Measurements from ENCODE around the gene SLC38A3. TPM values are rescaled to one million over a fixed set of nuclear protein-coding genes. Genes with fewer than 3 reads are reported as not detected.

The SLC38A3 gene
- total and polyA plus RNA-seq, 2 experiments from 2014 or later, result 0.28 to 1.3 TPM

DNA sequence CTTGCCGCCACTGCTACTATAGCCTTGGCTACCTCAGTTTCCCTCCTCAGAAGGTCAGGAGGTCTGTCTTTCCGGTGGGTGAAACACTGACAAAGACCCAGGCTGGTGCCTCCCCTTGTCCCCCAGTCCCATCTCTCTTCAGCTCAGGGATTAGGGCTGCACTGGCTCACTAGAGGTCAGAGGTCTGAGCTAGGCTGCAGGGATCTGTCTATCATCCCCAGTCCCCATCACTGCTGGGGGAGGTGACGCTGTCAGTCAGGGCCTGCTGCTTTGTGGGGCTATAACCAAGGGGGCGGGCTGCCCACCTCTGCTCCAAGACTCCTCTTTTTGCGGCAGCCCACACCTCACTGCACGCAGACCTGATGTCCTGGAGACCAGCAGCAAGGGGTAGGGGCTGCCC, 36.3 kb upstream of the SLC38A3 start:
- ATAC-seq, result no peak
- peaks cover 28% of the 10 kb centered on the region for H3K79me2 ChIP-seq (replicated peaks; ENCODE audit: insufficient read depth)
- DNase-seq (ENCODE audit: low spot score), result no peak
- peaks cover 32% of the 10 kb centered on the region for H3K4me1 ChIP-seq (ENCODE audit: insufficient read depth)
- Mint-ChIP-seq H3K4me1 (peaks cover 53% of the 10 kb centered on the region), H3K4me3 (no peak overlapping the region), H3K9me3 (no peaks in the 10 kb centered on the region), H3K27ac (no peak overlapping the region), H3K27me3 (ENCODE audit: insufficient read depth, low read depth, poor library complexity) (peaks cover 4% of the 10 kb centered on the region), H3K36me3 (ENCODE audit: low read depth) (peaks cover 5% of the 10 kb centered on the region; the same call in 2 of the 3 replicates)
- H3K4me3 ChIP-seq, result no peak overlapping the region
- H3K36me3 ChIP-seq (ENCODE audit: insufficient read depth), result no peaks in the 10 kb centered on the region; the same call in 1 of the 2 replicates
- H3F3A ChIP-seq (replicated peaks; ENCODE audit: low read depth), result no peaks in the 10 kb centered on the region
- TF ChIP-seq ZNF331 (CRISPR knock-in tag; IDR thresholded peaks at IDR 0.05; ENCODE audit: low read depth), result no peak
- TF ChIP-seq, protein P1, sequence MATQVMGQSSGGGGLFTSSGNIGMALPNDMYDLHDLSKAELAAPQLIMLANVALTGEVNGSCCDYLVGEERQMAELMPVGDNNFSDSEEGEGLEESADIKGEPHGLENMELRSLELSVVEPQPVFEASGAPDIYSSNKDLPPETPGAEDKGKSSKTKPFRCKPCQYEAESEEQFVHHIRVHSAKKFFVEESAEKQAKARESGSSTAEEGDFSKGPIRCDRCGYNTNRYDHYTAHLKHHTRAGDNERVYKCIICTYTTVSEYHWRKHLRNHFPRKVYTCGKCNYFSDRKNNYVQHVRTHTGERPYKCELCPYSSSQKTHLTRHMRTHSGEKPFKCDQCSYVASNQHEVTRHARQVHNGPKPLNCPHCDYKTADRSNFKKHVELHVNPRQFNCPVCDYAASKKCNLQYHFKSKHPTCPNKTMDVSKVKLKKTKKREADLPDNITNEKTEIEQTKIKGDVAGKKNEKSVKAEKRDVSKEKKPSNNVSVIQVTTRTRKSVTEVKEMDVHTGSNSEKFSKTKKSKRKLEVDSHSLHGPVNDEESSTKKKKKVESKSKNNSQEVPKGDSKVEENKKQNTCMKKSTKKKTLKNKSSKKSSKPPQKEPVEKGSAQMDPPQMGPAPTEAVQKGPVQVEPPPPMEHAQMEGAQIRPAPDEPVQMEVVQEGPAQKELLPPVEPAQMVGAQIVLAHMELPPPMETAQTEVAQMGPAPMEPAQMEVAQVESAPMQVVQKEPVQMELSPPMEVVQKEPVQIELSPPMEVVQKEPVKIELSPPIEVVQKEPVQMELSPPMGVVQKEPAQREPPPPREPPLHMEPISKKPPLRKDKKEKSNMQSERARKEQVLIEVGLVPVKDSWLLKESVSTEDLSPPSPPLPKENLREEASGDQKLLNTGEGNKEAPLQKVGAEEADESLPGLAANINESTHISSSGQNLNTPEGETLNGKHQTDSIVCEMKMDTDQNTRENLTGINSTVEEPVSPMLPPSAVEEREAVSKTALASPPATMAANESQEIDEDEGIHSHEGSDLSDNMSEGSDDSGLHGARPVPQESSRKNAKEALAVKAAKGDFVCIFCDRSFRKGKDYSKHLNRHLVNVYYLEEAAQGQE (IDR thresholded peaks at IDR 0.05; ENCODE audit: unreplicated experiment), result no peak
- TF ChIP-seq EZH2phosphoT487 (IDR thresholded peaks at IDR 0.05; ENCODE audit: unreplicated experiment), result no peak
- TF ChIP-seq CREB1 (CRISPR knock-in tag; IDR thresholded peaks at IDR 0.05; ENCODE audit: low read depth), result no peak
- no peak for TF ChIP-seq NANOG (IDR thresholded peaks at IDR 0.05; ENCODE audit: borderline replicate concordance)
- no peak for TF ChIP-seq ETS1 (IDR thresholded peaks at IDR 0.05)
- TF ChIP-seq POLR2AphosphoS5 (IDR thresholded peaks at IDR 0.05; ENCODE audit: low read depth), result no peak
- TF ChIP-seq, protein P2, sequence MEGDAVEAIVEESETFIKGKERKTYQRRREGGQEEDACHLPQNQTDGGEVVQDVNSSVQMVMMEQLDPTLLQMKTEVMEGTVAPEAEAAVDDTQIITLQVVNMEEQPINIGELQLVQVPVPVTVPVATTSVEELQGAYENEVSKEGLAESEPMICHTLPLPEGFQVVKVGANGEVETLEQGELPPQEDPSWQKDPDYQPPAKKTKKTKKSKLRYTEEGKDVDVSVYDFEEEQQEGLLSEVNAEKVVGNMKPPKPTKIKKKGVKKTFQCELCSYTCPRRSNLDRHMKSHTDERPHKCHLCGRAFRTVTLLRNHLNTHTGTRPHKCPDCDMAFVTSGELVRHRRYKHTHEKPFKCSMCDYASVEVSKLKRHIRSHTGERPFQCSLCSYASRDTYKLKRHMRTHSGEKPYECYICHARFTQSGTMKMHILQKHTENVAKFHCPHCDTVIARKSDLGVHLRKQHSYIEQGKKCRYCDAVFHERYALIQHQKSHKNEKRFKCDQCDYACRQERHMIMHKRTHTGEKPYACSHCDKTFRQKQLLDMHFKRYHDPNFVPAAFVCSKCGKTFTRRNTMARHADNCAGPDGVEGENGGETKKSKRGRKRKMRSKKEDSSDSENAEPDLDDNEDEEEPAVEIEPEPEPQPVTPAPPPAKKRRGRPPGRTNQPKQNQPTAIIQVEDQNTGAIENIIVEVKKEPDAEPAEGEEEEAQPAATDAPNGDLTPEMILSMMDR (conservative IDR thresholded peaks at IDR 0.05; ENCODE audit: low read depth in 2 of 2), result no peak
- no peak for TF ChIP-seq ZNF114 (CRISPR knock-in tag; IDR thresholded peaks at IDR 0.05)
- TF ChIP-seq EZH2 (IDR thresholded peaks at IDR 0.05; ENCODE audit: low read depth, unreplicated experiment), result no peak
- H3K27ac ChIP-seq (ENCODE audit: low read depth), result no peak overlapping the region
- H3K9me2 ChIP-seq (ENCODE audit: insufficient read depth), result no peaks in the 10 kb centered on the region
- H3K4me2 ChIP-seq, result no peak overlapping the region
- H3K27me3 ChIP-seq (ENCODE audit: insufficient read depth), result no peaks in the 10 kb centered on the region
- peaks cover 14% of the 10 kb centered on the region; the same call in 1 of the 2 replicates for H4K20me1 ChIP-seq (replicated peaks; ENCODE audit: insufficient read depth)
- H2AFZ ChIP-seq, result no peak overlapping the region

Measured in GM23338 (cell line).